ENCODE results near the gene WDR83. TPM values are rescaled to one million over a fixed set of nuclear protein-coding genes. Genes with fewer than 3 reads are reported as not detected.
A peak's percentile ranks its signal among the peaks of the same experiment; 100 is the strongest.
"Not testable (repeated sequence)": the region's sequence is repeated elsewhere in the genome, so short reads cannot be mapped to it uniquely, and the experiment has no call there.

Gene WDR83
- total and polyA plus RNA-seq, 2 donors, result 5.1 to 17.5 TPM

GRCh38 chr19:12703046-12703445, 36.4 kb downstream of the WDR83 start:
- peaks cover 13% of the 10 kb centered on the region for H3K36me3 ChIP-seq (ENCODE audit: insufficient read depth)
- 58% methylated on average over 9 of the region's 9 CpGs for WGBS
- no peaks in the 10 kb centered on the region for H3K4me1 ChIP-seq (ENCODE audit: insufficient read depth)
- no peak for DNase-seq (ENCODE audit: extremely low spot score)
- no peak overlapping the region for H3K4me3 ChIP-seq (ENCODE audit: low read depth, low read length)
- H3K27ac ChIP-seq (ENCODE audit: low read depth), result no peak overlapping the region

GRCh38 chr19:12705169-12705568, 38.6 kb downstream of the WDR83 start:
- H3K4me3 ChIP-seq (ENCODE audit: low read depth, low read length), result no peak overlapping the region
- DNase-seq (ENCODE audit: extremely low spot score), result no peak
- H3K36me3 ChIP-seq (ENCODE audit: insufficient read depth), result peaks cover 14% of the 10 kb centered on the region
- no peaks in the 10 kb centered on the region for H3K4me1 ChIP-seq (ENCODE audit: insufficient read depth)
- WGBS, result 94% methylated on average over 13 of the region's 13 CpGs
- no peak overlapping the region for H3K27ac ChIP-seq (ENCODE audit: low read depth)

GRCh38 chr19:12705654-12706331, 39.2 kb downstream of the WDR83 start:
- 93% methylated on average over 29 of the region's 29 CpGs for WGBS
- no peak for DNase-seq (ENCODE audit: extremely low spot score)
- H3K4me1 ChIP-seq (ENCODE audit: insufficient read depth), result no peaks in the 10 kb centered on the region
- H3K36me3 ChIP-seq (ENCODE audit: insufficient read depth), result peaks cover 18% of the 10 kb centered on the region
- H3K4me3 ChIP-seq (ENCODE audit: low read depth, low read length), result no peak overlapping the region
- no peak overlapping the region for H3K27ac ChIP-seq (ENCODE audit: low read depth)

- DNase-seq (ENCODE audit: extremely low spot score), result no peak
- no peak overlapping the region for H3K27ac ChIP-seq (ENCODE audit: low read depth)
- WGBS, result 92% methylated on average over 13 of the region's 13 CpGs
- H3K4me1 ChIP-seq (ENCODE audit: insufficient read depth), result no peaks in the 10 kb centered on the region
- no peak overlapping the region for H3K4me3 ChIP-seq (ENCODE audit: low read depth, low read length)
- peaks cover 18% of the 10 kb centered on the region for H3K36me3 ChIP-seq (ENCODE audit: insufficient read depth)
These were observed 39.7 kb downstream of the WDR83 start for GRCh38 chr19:12706332-12706718.

- DNase-seq (ENCODE audit: extremely low spot score), result no peak
- WGBS, result 95% methylated on average over 8 of the region's 8 CpGs
- no peaks in the 10 kb centered on the region for H3K4me1 ChIP-seq (ENCODE audit: insufficient read depth)
- no peak overlapping the region for H3K4me3 ChIP-seq (ENCODE audit: low read depth, low read length)
- H3K36me3 ChIP-seq (ENCODE audit: insufficient read depth), result peaks cover 10% of the 10 kb centered on the region
- no peak overlapping the region for H3K27ac ChIP-seq (ENCODE audit: low read depth)
These were observed 42.0 kb downstream of the WDR83 start for GRCh38 chr19:12708641-12709040.

GRCh38 chr19:12711187-12711586, 44.6 kb downstream of the WDR83 start:
- H3K36me3 ChIP-seq (ENCODE audit: insufficient read depth), result peaks cover 13% of the 10 kb centered on the region
- H3K27ac ChIP-seq (ENCODE audit: low read depth), result no peak overlapping the region
- H3K4me3 ChIP-seq (ENCODE audit: low read depth, low read length), result no peak overlapping the region
- no peak for DNase-seq (ENCODE audit: extremely low spot score)
- H3K4me1 ChIP-seq (ENCODE audit: insufficient read depth), result no peaks in the 10 kb centered on the region
- WGBS, result 95% methylated on average over 17 of the region's 17 CpGs

GRCh38 chr19:12712077-12712476, 45.5 kb downstream of the WDR83 start:
- not testable (repeated sequence) for H3K4me1 ChIP-seq (ENCODE audit: insufficient read depth); H3K27ac ChIP-seq (ENCODE audit: low read depth); DNase-seq (ENCODE audit: extremely low spot score); H3K4me3 ChIP-seq (ENCODE audit: low read depth, low read length)
- H3K36me3 ChIP-seq (ENCODE audit: insufficient read depth), result peaks cover 11% of the 10 kb centered on the region
- WGBS, result 41% methylated on average over 12 of the region's 14 CpGs

- not testable (repeated sequence) for DNase-seq (ENCODE audit: extremely low spot score); H3K36me3 ChIP-seq (ENCODE audit: insufficient read depth)
- WGBS, result 94% methylated on average over 9 of the region's 9 CpGs
These were observed 46.7 kb downstream of the WDR83 start for GRCh38 chr19:12713304-12713703.

GRCh38 chr19:12715102-12715501, 48.5 kb downstream of the WDR83 start:
- H3K36me3 ChIP-seq (ENCODE audit: insufficient read depth), result peaks cover 10% of the 10 kb centered on the region
- no peak overlapping the region for H3K27ac ChIP-seq (ENCODE audit: low read depth)
- no peaks in the 10 kb centered on the region for H3K4me1 ChIP-seq (ENCODE audit: insufficient read depth)
- H3K4me3 ChIP-seq (ENCODE audit: low read depth, low read length), result no peak overlapping the region
- no peak for DNase-seq (ENCODE audit: extremely low spot score)
- WGBS, result 95% methylated on average over 15 of the region's 15 CpGs

More at GRCh38 chr19:12713304-12713703, 46.7 kb downstream of the WDR83 start:
- not testable (repeated sequence) for H3K4me3 ChIP-seq (ENCODE audit: low read depth, low read length); H3K27ac ChIP-seq (ENCODE audit: low read depth); H3K4me1 ChIP-seq (ENCODE audit: insufficient read depth)

- H3K4me3 ChIP-seq (ENCODE audit: low read depth, low read length), result no peak overlapping the region
- no peaks in the 10 kb centered on the region for H3K4me1 ChIP-seq (ENCODE audit: insufficient read depth)
- DNase-seq (ENCODE audit: extremely low spot score), result no peak
- 95% methylated on average over 3 of the region's 3 CpGs for WGBS
- no peak overlapping the region for H3K27ac ChIP-seq (ENCODE audit: low read depth)
- H3K36me3 ChIP-seq (ENCODE audit: insufficient read depth), result peaks cover 5% of the 10 kb centered on the region
These were observed 49.3 kb downstream of the WDR83 start for GRCh38 chr19:12715929-12716328.

GRCh38 chr19:12720296-12720695, 53.7 kb downstream of the WDR83 start:
- H3K4me3 ChIP-seq (ENCODE audit: low read depth, low read length), result no peak overlapping the region
- no peak overlapping the region for H3K27ac ChIP-seq (ENCODE audit: low read depth)
- peaks cover 1% of the 10 kb centered on the region for H3K4me1 ChIP-seq (ENCODE audit: insufficient read depth)
- DNase-seq (ENCODE audit: extremely low spot score), result no peak
- WGBS, result 80% methylated on average over 10 of the region's 10 CpGs
- no peaks in the 10 kb centered on the region for H3K36me3 ChIP-seq (ENCODE audit: insufficient read depth)

- H3K27ac ChIP-seq (ENCODE audit: low read depth), result peak overlapping the region; percentile 51
- H3K4me1 ChIP-seq (ENCODE audit: insufficient read depth), result peaks cover 1% of the 10 kb centered on the region
- DNase-seq (ENCODE audit: extremely low spot score), result no peak
- no peaks in the 10 kb centered on the region for H3K36me3 ChIP-seq (ENCODE audit: insufficient read depth)
- peak overlapping the region; percentile 90 for H3K4me3 ChIP-seq (ENCODE audit: low read depth, low read length)
- 7% methylated on average over 59 of the region's 59 CpGs for WGBS
These were observed 54.4 kb downstream of the WDR83 start for GRCh38 chr19:12720851-12721655.

- Histone ChIP-seq H3K4me3 (ENCODE audit: low read depth, low read length) (peak overlapping the region; percentile 90), H3K4me1 (ENCODE audit: insufficient read depth) (peaks cover 1% of the 10 kb centered on the region), H3K36me3 (ENCODE audit: insufficient read depth) (no peaks in the 10 kb centered on the region), H3K27ac (ENCODE audit: low read depth) (peak overlapping the region; percentile 87)
- no peak for DNase-seq (ENCODE audit: extremely low spot score)
- WGBS, result under 1% methylated on average over 65 of the region's 65 CpGs
These were observed 55.3 kb downstream of the WDR83 start for GRCh38 chr19:12721656-12722565.

Data from urinary bladder (tissue), 4 donors.